ENCODE measurements around the gene MROH8. TPM values are rescaled to one million over a fixed set of nuclear protein-coding genes. Genes with fewer than 3 reads are reported as not detected.

The MROH8 gene
- total RNA-seq, 4 donors from 2014 or later, result 2.2 to 18.0 (median 3.5) TPM

- DNase-seq, result no peak
- intact Hi-C loops (cut with DNase I; ENCODE audit: low total_unique reads), result no loop called here
- 92 to 95% methylated on average over 4 to 5 of the region's 5 CpGs for WGBS, 2 donors (ENCODE audit: low coverage in 1 of 2)
- in situ Hi-C loops (cut with MboI; ENCODE audit: low pct_ligation_motif_present in 1 of 4, low pct_unique_long_range_greater_than_20kb in 1 of 4, low sequenced_read_pairs in 3 of 4), result no loop called here
- Histone ChIP-seq H3K27me3 (no peaks in the 10 kb centered on the region), H3K4me1 (peaks cover 0 to 28% (median 15%) of the 10 kb centered on the region in 4 donors), H3K36me3 (peaks cover 0 to 53% (median 24%) of the 10 kb centered on the region in 4 donors), H3K9me3 (no peaks in the 10 kb centered on the region), H3K27ac (no peak overlapping the region), H3K4me3 (no peak overlapping the region)
- TF ChIP-seq CTCF (IDR thresholded peaks at IDR 0.05), result no peak
- TF ChIP-seq POLR2AphosphoS5 (IDR thresholded peaks at IDR 0.05), result no peak
- no peak for TF ChIP-seq POLR2A (IDR thresholded peaks at IDR 0.05)
- no peak for TF ChIP-seq EP300 (IDR thresholded peaks at IDR 0.05; ENCODE audit: low read depth)
Observed at GRCh38 chr20:37225146-37225545, 45.8 kb upstream of the MROH8 start.

- peak overlapping the region in 1 of 4 donors; percentile 45 for H3K27ac ChIP-seq
- DNase-seq, result no peak
- TF ChIP-seq EP300 (IDR thresholded peaks at IDR 0.05; ENCODE audit: low read depth), result no peak
- TF ChIP-seq POLR2AphosphoS5 (IDR thresholded peaks at IDR 0.05), result no peak
- TF ChIP-seq POLR2A (IDR thresholded peaks at IDR 0.05), result no peak
- TF ChIP-seq CTCF (IDR thresholded peaks at IDR 0.05), result no peak
- H3K36me3 ChIP-seq, result peaks cover 0 to 41% (median 14%) of the 10 kb centered on the region in 4 donors
- H3K9me3 ChIP-seq, result no peaks in the 10 kb centered on the region
- in situ Hi-C loops (cut with MboI; ENCODE audit: low pct_ligation_motif_present in 1 of 4, low pct_unique_long_range_greater_than_20kb in 1 of 4, low sequenced_read_pairs in 3 of 4), result no loop called here
- H3K4me1 ChIP-seq, result peaks cover 0 to 28% (median 15%) of the 10 kb centered on the region in 4 donors
- H3K27me3 ChIP-seq, result no peaks in the 10 kb centered on the region
- no peak overlapping the region for H3K4me3 ChIP-seq
- intact Hi-C loops (cut with DNase I; ENCODE audit: low total_unique reads), result no loop called here
Observed at GRCh38 chr20:37223053-37223452, 43.7 kb upstream of the MROH8 start.

- intact Hi-C loops (cut with DNase I; ENCODE audit: low total_unique reads), result no loop called here
- DNase-seq, result no peak
- H3K27me3 ChIP-seq, result no peaks in the 10 kb centered on the region
- H3K36me3 ChIP-seq, result peaks cover 0 to 41% (median 17%) of the 10 kb centered on the region in 4 donors
- no peak for TF ChIP-seq EP300 (IDR thresholded peaks at IDR 0.05; ENCODE audit: low read depth)
- TF ChIP-seq CTCF (IDR thresholded peaks at IDR 0.05), result no peak
- TF ChIP-seq POLR2AphosphoS5 (IDR thresholded peaks at IDR 0.05), result no peak
- TF ChIP-seq POLR2A (IDR thresholded peaks at IDR 0.05), result no peak
- H3K27ac ChIP-seq, result peak overlapping the region; percentile 3 to 45 (median 20)
- no peak overlapping the region for H3K4me3 ChIP-seq
- in situ Hi-C loops (cut with MboI; ENCODE audit: low pct_ligation_motif_present in 1 of 4, low pct_unique_long_range_greater_than_20kb in 1 of 4, low sequenced_read_pairs in 3 of 4), result no loop called here
- H3K9me3 ChIP-seq, result no peaks in the 10 kb centered on the region
- 81 to 100% methylated on average over 1 to 4 of the region's 4 CpGs for WGBS, 2 donors (ENCODE audit: low coverage in 1 of 2)
- H3K4me1 ChIP-seq, result peaks cover 0 to 28% (median 15%) of the 10 kb centered on the region in 4 donors
Observed at GRCh38 chr20:37222086-37222485, 42.7 kb upstream of the MROH8 start.

GRCh38 chr20:37220731-37221130 lies 41.4 kb upstream of the MROH8 start:
- DNase-seq, result no peak
- 40 to 45% methylated on average over 3 of the region's 3 CpGs for WGBS, 2 donors (ENCODE audit: low coverage in 1 of 2)
- Histone ChIP-seq H3K9me3 (no peaks in the 10 kb centered on the region), H3K27ac (peak overlapping the region; percentile 10 to 56 (median 38)), H3K36me3 (peaks cover 0 to 41% (median 16%) of the 10 kb centered on the region in 4 donors), H3K27me3 (no peaks in the 10 kb centered on the region), H3K4me3 (no peak overlapping the region), H3K4me1 (peaks cover 0 to 28% (median 15%) of the 10 kb centered on the region in 4 donors)
- TF ChIP-seq POLR2AphosphoS5 (IDR thresholded peaks at IDR 0.05), result no peak
- in situ Hi-C loops (cut with MboI; ENCODE audit: low pct_ligation_motif_present in 1 of 4, low pct_unique_long_range_greater_than_20kb in 1 of 4, low sequenced_read_pairs in 3 of 4) (no loop called here), intact Hi-C loops (cut with DNase I; ENCODE audit: low total_unique reads) (no loop called here)

All from transverse colon (tissue), 4 donors.